ENCODE measurements around the gene IFI27L1. TPM values are rescaled to one million over a fixed set of nuclear protein-coding genes. Genes with fewer than 3 reads are reported as not detected.

IFI27L1 gene
- total RNA-seq, 1 experiment from 2014 or later, result 19.6 TPM

DNA sequence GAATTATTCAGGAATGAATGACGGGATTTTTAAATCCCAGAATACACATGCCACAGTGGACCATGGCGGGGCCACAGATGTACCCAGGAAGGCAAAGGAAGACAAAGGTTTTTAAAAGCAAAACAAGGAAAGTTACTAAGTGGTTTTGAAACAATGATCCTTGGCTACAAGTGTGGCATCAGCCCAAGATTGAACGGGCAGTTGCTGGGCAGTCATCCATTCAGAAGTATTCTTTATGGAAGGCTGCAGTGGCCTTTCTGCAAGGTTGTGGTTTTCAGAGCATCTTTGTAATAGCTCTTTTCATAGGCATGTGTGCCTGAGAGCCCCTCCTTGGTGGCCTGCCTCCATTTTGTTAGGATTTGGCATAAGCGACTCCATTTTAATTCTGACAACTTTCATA lies 16.0 kb downstream of the IFI27L1 start:
- H3K4me1 ChIP-seq (ENCODE audit: control insufficient read depth, insufficient read depth, low read length), result no peaks in the 10 kb centered on the region
- H3K27me3 ChIP-seq (ENCODE audit: control insufficient read depth, insufficient read depth, low read length), result no peaks in the 10 kb centered on the region
- no TSS peak for BruUV-seq (replicated peaks)
- intact Hi-C loops (cut with micrococcal nuclease; ENCODE audit: unreplicated experiment) (no loop called here), in situ Hi-C loops (cut with HindIII; ENCODE audit: low pct_unique_long_range_greater_than_20kb, low sequenced_read_pairs) (no loop called here)
- TF ChIP-seq TCF7L2 (IDR thresholded peaks at IDR 0.05; ENCODE audit: low read depth, low read length), result no peak
- TF ChIP-seq, protein P1, sequence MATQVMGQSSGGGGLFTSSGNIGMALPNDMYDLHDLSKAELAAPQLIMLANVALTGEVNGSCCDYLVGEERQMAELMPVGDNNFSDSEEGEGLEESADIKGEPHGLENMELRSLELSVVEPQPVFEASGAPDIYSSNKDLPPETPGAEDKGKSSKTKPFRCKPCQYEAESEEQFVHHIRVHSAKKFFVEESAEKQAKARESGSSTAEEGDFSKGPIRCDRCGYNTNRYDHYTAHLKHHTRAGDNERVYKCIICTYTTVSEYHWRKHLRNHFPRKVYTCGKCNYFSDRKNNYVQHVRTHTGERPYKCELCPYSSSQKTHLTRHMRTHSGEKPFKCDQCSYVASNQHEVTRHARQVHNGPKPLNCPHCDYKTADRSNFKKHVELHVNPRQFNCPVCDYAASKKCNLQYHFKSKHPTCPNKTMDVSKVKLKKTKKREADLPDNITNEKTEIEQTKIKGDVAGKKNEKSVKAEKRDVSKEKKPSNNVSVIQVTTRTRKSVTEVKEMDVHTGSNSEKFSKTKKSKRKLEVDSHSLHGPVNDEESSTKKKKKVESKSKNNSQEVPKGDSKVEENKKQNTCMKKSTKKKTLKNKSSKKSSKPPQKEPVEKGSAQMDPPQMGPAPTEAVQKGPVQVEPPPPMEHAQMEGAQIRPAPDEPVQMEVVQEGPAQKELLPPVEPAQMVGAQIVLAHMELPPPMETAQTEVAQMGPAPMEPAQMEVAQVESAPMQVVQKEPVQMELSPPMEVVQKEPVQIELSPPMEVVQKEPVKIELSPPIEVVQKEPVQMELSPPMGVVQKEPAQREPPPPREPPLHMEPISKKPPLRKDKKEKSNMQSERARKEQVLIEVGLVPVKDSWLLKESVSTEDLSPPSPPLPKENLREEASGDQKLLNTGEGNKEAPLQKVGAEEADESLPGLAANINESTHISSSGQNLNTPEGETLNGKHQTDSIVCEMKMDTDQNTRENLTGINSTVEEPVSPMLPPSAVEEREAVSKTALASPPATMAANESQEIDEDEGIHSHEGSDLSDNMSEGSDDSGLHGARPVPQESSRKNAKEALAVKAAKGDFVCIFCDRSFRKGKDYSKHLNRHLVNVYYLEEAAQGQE (IDR thresholded peaks at IDR 0.05; ENCODE audit: insufficient read depth in 1 of 2, low read depth in 2 of 2, low read length in 1 of 2), result no peak
- TF ChIP-seq, protein P2, sequence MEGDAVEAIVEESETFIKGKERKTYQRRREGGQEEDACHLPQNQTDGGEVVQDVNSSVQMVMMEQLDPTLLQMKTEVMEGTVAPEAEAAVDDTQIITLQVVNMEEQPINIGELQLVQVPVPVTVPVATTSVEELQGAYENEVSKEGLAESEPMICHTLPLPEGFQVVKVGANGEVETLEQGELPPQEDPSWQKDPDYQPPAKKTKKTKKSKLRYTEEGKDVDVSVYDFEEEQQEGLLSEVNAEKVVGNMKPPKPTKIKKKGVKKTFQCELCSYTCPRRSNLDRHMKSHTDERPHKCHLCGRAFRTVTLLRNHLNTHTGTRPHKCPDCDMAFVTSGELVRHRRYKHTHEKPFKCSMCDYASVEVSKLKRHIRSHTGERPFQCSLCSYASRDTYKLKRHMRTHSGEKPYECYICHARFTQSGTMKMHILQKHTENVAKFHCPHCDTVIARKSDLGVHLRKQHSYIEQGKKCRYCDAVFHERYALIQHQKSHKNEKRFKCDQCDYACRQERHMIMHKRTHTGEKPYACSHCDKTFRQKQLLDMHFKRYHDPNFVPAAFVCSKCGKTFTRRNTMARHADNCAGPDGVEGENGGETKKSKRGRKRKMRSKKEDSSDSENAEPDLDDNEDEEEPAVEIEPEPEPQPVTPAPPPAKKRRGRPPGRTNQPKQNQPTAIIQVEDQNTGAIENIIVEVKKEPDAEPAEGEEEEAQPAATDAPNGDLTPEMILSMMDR (IDR thresholded peaks at IDR 0.05), result no peak
- no peak for TF ChIP-seq SIN3A (IDR thresholded peaks at IDR 0.05; ENCODE audit: borderline replicate concordance, insufficient read depth, low read depth, low read length)
- no peak overlapping the region for H3K27ac ChIP-seq (ENCODE audit: low read length)
- no peaks in the 10 kb centered on the region for H3K36me3 ChIP-seq (ENCODE audit: control insufficient read depth, insufficient read depth, low read length)
- DNase-seq (ENCODE audit: low read depth, low spot score), result no peak
- ATAC-seq, result no peak
- no peak overlapping the region for H3K4me3 ChIP-seq (ENCODE audit: low read depth in 2 of 2, low read length in 2 of 2)
- CTCF ChIA-PET, result no interaction called here
- POLR2A ChIA-PET, result interaction anchor here (0.6 kb wide), 1 partner anchor 19 kb away, joined by 4 read pairs; no protein-coding TSS in a partner anchor
- no peaks in the 10 kb centered on the region for H3K9me3 ChIP-seq (ENCODE audit: control insufficient read depth, insufficient read depth, low read depth, low read length)

DNA sequence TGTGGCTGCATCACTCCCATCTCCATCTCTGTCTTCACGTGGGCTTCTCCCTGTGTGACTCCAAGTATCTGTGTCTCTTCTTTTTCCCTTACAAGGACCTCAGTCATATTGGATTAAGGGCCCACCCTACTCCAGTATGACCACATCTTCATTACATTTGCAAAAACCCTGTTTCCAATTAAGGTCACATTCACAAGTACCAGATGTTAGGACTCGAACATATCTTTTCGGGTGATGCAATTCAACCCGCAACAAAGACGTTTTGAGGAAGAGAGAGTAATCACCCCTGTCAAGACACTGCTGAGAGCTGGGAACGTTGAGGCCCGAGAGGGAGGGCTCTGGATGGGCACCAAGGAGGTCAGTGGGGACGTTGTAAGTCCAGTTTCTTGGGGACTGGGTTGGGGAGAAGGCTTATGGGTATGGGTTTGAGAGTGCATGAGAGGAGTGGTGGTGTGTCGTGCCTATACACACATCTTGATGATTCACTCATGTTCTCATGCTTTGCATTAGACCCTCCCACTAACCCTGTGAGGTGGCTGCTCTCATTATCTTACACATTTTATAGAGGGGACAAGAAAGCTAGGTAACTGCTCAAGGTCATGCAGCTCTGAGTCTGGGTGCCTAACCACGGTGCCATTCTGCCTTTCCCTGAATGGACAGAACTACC lies 17.3 kb downstream of the IFI27L1 start:
- Histone ChIP-seq H3K4me3 (ENCODE audit: low read depth in 2 of 2, low read length in 2 of 2) (no peak overlapping the region), H3K27me3 (ENCODE audit: control insufficient read depth, insufficient read depth, low read length) (no peaks in the 10 kb centered on the region), H3K27ac (ENCODE audit: low read length) (no peak overlapping the region), H3K4me1 (ENCODE audit: control insufficient read depth, insufficient read depth, low read length) (no peaks in the 10 kb centered on the region), H3K9me3 (ENCODE audit: control insufficient read depth, insufficient read depth, low read depth, low read length) (no peaks in the 10 kb centered on the region), H3K36me3 (ENCODE audit: control insufficient read depth, insufficient read depth, low read length) (no peaks in the 10 kb centered on the region)
- in situ Hi-C loops (cut with HindIII; ENCODE audit: low pct_unique_long_range_greater_than_20kb, low sequenced_read_pairs) (no loop called here), intact Hi-C loops (cut with micrococcal nuclease; ENCODE audit: unreplicated experiment) (no loop called here)
- TF ChIP-seq POLR2AphosphoS5 (IDR thresholded peaks at IDR 0.05; ENCODE audit: low read depth, low read length), result no peak
- TF ChIP-seq SIN3A (IDR thresholded peaks at IDR 0.05; ENCODE audit: borderline replicate concordance, insufficient read depth, low read depth, low read length), result no peak
- TF ChIP-seq TCF7L2 (IDR thresholded peaks at IDR 0.05; ENCODE audit: low read depth, low read length), result no peak
- TF ChIP-seq, protein P1 (IDR thresholded peaks at IDR 0.05; ENCODE audit: insufficient read depth in 1 of 2, low read depth in 2 of 2, low read length in 1 of 2), result no peak
- TF ChIP-seq, protein P2 (IDR thresholded peaks at IDR 0.05), result no peak
- DNase-seq (ENCODE audit: low read depth, low spot score), result no peak
- no peak for ATAC-seq
- BruUV-seq (replicated peaks), result no TSS peak
- ChIA-PET CTCF (no interaction called here), POLR2A (no interaction called here)

Measured in Panc1 (cell line).